ENCODE results near the gene EXOC2. TPM values are rescaled to one million over a fixed set of nuclear protein-coding genes. Genes with fewer than 3 reads are reported as not detected.
A peak's percentile ranks its signal among the peaks of the same experiment; 100 is the strongest.

EXOC2 gene, protein sequence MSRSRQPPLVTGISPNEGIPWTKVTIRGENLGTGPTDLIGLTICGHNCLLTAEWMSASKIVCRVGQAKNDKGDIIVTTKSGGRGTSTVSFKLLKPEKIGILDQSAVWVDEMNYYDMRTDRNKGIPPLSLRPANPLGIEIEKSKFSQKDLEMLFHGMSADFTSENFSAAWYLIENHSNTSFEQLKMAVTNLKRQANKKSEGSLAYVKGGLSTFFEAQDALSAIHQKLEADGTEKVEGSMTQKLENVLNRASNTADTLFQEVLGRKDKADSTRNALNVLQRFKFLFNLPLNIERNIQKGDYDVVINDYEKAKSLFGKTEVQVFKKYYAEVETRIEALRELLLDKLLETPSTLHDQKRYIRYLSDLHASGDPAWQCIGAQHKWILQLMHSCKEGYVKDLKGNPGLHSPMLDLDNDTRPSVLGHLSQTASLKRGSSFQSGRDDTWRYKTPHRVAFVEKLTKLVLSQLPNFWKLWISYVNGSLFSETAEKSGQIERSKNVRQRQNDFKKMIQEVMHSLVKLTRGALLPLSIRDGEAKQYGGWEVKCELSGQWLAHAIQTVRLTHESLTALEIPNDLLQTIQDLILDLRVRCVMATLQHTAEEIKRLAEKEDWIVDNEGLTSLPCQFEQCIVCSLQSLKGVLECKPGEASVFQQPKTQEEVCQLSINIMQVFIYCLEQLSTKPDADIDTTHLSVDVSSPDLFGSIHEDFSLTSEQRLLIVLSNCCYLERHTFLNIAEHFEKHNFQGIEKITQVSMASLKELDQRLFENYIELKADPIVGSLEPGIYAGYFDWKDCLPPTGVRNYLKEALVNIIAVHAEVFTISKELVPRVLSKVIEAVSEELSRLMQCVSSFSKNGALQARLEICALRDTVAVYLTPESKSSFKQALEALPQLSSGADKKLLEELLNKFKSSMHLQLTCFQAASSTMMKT
- 34.3 and 38.9 TPM in 2 replicates for total RNA-seq

DNA sequence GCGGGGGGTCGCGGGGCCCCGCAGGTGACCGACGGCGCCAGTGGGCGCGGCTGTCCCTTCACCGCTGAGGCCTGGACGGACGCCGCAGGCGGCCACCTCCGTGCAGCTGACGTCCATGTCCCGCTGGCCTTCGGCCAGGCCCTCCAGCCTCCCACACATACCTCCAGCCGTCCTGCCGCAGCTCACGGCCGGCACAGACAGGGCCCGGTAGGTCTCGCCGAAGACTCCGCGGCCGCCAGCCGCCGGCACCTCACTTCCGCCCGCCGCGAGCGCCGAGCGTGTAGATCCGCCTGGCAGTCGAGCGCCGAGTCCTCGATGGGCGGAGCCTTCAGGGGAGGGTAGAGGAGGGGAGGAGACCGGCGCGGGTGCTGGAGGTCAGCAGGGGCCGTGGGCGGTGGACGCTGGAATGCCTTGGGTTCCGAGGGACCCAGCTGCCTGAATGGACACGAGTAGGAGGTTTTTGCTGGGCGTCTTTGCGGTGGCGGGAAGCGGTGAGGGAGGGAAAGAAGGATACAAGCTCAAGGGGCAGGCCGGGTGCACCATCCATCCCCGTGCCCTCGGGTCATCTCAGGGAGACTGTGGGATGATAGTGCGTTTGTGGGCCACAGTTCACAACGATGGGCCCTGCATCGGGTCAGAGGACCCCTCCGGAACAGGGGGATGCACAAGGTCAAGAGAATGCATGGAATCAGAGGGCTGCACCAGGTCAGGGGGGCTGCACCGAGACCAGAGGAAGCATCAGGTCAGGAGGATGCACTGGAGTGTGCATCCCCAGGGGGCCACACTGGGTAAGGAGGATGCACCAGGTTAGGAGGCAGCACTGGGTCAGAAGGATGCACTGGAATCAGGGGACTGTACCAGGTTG lies at the start of gene EXOC2:
TSS of gene EXOC2 (minus strand) at position 282 of the 865 bp plus-strand sequence. CDS start 55,321 bp downstream, outside the sequence.
- peak; percentile 50 to 83 for DNase-seq (ENCODE audit: low read depth in 2 of 2)

DNA sequence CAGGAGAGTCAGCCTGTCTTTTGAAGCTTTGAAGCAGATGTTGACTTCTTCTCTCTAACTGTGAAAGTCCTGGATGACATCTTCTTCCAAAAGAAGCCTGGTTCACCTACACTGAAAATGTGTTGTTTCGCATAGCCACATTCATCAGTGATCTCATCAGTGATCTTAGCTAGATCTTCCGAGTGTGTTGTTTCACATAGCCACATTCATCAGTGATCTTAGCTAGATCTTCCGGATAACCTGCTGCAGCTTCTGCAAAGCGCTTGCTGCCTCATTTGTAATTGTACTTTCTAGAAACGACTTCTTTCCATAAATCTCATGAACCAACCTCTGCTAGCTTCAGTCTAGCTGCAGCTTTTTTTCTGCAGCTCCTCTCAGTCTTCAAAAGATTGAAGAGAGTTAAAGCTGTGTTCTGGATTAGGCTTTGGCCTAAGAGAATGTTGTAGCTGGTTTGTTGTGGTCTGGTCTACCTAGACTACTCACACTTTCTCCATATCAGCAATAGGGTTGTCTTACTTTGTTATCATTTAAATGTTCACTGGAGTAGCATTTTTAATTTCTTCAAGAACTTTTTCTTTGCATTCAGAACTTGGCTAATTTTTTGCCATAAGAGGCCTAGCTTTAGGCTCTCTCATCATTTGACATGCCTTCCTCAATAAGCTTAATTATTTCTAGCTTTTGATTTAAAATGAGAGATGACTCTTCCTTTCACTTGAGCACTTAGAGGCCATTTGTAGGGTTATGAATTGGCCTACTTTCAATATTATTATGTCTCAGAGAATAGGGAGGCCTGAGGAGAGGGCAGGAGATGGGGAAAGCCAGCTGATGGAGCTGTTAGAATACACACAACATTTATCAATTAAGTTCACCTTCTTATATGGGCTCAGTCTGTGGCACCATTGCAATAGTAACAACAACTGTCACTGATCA lies 48.7 kb upstream of the EXOC2 start:
- DNase-seq (ENCODE audit: low read depth in 2 of 2), result no peak

DNA sequence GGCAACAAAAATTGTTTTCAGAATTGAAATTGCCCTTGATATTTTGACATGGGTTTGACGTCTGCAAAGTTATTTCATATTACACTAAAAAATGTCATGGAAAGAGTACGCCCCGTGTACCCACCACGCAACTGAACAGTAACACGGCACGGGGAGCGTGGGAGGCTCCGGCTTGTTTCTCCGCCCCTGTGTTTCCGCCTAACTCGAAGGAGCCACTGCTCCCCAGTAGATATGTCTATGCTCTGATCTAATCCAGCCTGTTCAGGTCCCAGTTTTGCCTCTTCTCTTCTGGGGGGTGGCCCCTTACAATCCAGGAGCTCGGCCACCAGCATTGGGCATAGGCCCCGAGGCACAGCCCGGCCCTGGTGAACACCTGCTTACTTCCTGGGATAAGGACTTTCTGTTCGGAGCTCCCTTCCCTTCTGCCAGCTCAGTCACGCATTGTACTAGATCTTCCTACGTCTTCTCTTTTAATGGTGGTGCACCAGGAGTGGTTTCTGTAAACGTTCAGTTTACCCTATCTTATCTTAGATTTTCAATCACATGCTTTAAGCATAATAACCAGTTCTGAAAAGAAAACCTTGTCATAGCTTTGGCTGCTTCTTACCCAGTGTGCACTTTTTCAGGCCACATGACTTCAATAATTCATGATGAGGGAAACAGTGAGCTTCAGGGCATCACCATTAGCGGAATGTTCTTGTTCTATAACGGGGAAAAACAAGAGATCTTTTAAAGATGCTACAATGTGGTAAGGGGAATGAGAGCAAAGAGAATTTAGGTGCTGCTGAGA lies 43.9 kb upstream of the EXOC2 start:
- no peak for DNase-seq (ENCODE audit: low read depth in 2 of 2)

DNA sequence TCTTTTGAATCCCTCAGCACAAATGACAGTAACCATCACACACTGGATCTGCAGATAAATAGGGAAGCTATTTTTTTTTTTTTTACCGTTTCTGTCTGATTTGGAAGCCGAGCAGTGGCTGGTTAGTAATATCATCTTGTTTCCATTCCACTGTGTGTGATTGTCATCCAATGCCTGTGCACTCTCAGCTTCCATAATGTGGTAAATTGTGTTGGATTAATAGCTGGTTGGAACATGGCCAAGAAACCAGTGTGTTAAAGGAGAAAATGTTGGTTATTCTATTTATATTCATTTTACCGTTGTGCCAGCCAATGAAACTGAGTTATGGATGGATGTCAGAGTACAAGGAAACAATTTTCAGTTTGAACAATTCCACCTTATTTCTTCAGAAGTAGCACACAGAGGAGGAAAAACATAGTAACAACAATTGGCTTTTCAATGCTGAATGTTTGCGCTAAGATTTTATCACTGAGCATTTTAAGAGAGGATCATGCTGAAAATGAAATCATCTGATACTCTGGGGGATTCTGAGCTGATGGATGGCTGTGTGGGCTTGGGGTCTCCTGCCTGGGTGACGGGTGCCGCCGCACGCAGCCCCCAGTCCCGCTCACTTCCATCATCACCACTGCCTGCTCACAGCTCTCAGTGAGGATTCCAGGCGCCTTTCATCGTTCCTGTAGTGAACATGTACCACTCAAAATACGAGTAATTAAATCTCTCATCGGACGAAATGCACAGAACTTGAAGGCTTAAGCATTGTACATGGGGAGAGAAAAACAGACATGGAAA lies 40.7 kb upstream of the EXOC2 start:
- no peak for DNase-seq (ENCODE audit: low read depth in 2 of 2)

DNA sequence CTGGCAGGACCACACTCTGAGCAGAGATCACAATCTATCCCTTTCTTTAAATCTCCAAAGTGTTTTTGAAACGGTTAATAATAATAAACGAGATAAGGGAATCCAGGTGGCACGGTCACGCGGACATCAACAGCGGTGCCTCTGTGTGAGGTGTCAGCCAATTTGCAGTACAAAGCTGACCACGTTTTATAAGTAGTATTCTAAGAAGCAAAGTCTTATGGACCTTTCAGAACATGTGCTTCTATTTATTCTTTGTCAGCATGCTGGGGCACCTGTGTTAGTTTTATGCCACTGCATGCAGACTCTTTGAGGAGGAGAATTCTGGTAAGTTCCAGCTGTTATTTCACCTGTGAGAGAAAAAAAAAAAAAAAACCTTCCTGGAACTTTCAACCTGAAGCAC lies 39.0 kb upstream of the EXOC2 start:
- DNase-seq (ENCODE audit: low read depth in 2 of 2), result no peak

DNA sequence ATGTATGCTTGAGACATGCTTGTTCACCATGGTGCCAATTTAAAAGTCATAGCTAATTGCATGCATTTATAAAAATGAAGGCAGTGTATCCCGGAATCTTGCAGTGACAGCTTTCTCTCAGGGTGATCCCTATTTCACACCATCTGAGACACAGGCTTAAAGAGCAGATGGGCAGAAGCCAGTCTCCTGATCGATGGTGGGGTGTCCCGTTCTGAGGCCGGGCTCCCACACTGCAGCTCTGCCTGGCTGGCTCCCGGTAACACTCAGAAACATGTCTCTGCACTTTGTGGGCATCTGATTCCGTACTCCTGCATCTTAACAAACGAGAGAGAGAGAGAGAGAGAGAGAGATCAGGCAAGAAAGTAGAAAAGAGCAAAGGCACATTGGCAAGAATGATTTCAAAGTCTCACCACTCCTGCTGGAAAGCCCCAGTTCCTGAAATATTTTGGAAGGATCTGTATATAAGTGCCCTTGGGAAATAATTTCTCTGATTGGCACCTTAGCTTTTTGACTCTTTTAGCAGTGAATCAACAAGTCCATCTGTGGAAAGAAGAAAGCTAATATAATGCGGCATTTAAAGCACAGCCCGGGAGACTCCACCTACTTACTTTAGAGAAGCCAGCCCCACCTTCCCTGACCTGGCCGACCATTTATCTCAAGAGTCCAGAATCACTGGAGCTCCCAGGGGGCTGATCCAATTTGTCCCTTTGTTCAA lies 36.8 kb upstream of the EXOC2 start:
- DNase-seq (ENCODE audit: low read depth in 2 of 2), result no peak

DNA sequence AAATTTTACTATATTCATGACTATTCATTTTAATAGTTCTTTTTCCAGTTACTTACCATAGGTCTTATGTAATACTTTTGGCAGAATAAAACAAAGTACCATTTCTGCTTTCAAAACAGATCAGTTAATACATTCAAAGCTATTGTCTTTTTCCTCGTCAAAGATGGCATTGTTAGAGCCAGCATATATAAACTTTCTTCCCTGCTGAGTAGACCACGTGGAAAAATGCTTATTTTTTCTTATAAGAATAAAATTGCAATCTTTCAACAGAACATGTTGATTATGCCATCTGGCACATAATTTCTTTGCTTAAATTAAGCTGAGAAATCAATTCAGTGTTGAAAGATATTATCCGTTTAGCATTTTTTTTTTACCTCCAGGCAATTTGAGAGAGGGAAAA lies 34.9 kb upstream of the EXOC2 start:
- no peak for DNase-seq (ENCODE audit: low read depth in 2 of 2)

DNA sequence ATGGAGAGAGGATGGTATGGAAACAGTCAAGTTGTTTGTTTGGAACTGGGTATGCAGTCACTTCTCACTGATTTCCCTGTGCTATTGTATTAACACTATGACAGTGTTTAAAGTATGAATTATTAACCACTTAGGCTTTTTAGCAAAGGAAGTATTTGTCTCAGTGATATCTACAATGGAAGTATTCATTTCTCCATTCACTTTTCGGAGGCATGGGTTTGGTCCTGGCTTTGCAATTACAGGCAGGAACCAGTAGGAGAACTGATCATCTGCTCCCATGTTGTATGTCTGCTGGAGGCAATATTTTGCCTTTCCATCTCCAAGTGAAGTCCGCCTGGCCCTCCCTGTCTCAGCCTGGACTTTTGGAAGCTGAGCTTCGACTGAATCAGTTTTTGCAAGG lies 30.6 kb upstream of the EXOC2 start:
- DNase-seq (ENCODE audit: low read depth in 2 of 2), result no peak

DNA sequence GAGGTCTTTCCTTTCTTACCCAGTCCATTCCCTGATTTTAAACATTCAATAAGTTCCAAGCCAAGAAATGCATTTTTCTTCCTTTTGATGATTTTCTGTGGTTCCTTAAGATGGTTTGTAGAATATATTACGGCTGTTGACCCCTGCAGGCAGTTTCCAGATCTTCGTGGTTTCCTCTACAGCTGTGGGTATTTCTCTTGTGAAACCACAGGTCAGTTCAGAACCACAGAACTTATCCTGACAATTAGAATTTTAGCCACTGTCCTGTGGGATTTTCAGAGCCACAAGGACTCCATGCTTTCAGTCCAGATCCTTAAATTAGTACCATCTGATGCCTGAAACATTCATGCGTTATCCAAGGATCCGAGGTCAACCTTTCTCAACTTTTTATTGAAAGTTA lies 29.7 kb upstream of the EXOC2 start:
- no peak for DNase-seq (ENCODE audit: low read depth in 2 of 2)

DNA sequence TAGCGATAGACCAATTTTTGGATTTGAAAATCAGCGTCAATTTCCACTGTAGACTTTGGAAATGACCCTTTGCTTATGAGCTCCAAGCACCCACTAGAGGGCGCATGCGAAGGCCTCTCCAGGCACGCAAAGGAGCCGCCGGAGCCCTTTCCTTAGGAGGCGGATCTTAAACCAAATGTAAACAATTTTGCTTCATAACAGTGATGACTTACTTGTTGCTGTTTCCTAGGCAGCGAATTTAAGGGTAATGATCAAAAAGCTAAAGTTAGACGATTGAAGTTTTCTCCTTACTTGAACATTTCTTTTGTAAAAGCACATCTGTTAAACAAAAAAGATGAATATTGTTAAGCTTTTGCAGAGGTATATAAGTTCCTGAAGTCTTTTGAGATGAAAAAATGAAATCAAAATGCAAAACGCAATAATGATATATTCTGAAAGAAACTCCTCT lies 29.2 kb upstream of the EXOC2 start:
- peak; percentile 25 to 80 for DNase-seq (ENCODE audit: low read depth in 2 of 2)

DNA sequence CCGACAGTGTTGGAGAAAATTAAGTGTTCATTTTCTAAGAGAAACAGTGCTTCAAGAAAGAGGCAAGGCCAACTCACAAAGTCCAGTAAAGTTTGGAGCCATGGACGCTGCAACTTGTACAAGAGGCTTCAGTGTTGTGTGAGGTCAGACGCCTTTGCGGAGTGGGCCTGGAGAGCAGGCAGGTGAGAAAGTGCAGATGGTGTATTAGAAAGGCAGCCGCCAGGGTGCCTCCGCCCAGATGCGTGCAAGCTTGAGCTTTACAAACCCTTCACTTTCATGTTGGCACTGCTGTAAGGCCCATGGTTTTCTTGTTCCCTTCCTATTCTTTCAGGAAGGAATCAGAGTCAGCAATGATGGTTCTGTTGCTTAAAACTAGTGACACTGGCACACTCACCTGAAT lies 25.4 kb upstream of the EXOC2 start:
- DNase-seq (ENCODE audit: low read depth in 2 of 2), result no peak

DNA sequence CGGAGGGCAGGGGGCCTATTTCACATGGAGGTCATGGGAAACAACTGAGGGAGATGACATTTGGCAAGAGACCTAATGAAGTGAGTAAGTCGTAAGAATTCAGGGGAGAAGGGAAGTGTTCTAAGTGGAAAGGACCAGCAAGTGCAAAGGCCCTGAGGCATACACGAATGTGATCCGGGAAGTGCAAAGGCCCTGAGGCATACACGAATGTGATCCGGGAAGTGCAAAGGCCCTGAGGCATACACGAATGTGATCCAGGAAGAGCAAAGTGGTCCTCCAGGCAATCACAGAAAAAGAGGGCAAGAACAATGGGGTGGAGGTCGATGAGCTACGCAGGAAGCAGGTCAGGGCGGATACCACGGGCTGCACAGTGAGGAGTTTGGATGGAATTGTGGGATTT lies 24.2 kb upstream of the EXOC2 start:
- DNase-seq (ENCODE audit: low read depth in 2 of 2), result no peak

DNA sequence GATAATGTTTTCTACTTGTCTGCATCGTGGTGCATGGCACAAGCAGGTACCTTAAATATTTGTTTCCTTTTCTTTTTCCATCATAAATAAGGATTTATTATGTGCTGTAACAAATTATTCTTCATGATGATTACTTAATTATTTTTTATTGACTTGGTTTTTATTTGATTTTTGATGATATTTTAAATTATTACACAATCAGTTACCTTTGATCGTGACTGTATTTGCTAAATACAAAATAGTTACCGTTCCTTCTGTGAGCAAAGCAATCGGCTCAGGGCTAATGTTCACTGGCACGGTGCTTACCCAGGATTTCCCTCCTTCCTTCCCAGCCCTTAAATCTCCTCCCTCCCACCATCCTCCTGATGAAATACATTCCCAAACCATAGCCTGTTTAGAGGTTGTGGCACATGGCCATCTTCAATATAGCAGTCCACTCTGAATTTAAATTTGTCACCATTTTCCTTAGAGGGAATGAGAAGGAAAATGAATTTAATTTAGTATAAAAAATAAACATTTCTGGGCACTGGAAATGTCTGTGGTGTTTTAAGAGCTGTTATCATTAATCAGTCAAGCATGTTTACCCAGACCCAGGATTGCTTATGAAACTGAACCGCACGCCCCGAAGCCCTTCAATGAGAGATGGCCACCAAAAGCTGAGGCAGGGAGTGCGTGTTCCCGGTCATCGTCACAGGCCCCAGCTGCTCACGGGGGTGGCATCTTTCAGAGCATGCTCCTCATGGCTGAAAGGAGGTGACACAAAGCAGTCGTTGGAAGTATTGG lies 23.0 kb upstream of the EXOC2 start:
- no peak for DNase-seq (ENCODE audit: low read depth in 2 of 2)

DNA sequence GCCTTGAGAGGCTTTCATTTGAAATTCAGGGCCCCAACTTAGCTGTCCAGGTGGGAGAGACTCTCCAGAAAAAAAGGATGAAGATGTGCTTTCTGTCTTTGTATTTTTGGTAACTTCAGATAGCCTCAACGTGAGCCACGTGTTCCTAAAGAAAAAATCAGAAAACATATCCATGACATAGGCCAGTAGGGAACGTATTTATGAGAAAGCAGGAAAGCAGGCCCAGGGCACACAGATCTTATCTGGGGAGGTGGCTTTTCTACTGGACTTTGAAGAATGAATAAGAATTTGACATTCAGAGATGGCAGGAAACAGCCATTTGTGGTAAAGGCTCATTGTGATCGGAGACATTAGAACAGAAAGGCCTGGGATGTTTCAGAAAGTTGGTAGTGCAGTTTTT lies 21.2 kb upstream of the EXOC2 start:
- DNase-seq (ENCODE audit: low read depth in 2 of 2), result peak in 1 of 2 donors; percentile 38

DNA sequence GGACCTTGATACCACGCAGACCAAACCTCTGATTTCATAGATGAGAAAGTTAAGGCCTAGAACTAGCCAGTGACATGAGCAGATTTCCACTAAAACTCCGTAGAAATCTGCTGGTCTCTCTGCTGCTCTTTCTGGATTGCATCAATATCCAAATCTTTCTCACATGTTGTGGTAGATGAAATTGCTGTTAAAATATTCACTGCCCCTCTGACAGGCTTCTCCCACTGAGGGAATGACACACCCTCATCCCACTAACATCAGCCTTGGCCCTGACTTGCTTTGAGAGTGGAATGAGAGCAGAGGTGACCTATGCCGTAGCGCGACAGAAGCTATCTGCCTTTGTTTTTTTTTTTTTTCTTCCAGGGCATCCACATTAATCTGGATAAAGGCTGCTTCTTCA lies 20.4 kb upstream of the EXOC2 start:
- DNase-seq (ENCODE audit: low read depth in 2 of 2), result no peak

DNA sequence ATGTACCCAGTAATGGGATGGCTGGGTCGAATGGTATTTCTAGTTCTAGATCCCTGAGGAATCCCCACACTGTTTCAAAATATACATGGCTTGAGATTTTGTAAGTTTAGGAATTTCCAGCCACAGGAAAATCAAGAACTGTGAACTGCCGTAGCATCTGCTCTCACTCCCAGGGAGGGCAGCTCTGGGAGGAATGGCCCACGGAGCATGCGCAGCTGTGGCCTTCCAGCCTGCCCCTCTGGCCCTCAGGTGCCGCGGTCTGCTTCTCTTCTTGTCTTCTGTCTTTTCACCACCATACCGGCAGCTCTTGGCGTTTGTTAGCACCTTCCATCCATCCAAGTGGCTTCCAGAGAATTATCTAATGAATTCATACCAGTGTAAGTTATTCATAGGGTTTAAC lies 19.9 kb upstream of the EXOC2 start:
- DNase-seq (ENCODE audit: low read depth in 2 of 2), result no peak

DNA sequence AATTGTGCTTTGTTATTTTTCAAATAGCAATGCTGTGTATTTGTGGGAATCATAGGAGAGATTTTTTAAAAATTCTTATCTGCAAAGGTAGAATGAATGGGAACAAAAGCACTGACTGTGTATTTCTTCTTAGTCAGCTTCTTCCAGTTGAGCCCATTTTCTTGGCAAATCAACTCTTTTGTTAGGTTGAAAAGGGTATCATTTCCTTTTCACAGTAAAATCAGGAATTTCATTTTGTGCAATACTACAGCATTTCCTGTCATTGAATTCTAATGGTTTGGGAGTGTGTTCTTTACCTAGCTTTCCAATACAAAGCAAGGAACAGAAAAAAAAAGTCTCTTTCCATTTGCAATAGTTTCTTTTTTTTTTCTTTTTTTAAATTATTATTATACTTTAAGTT lies 19.0 kb upstream of the EXOC2 start:
- peak; percentile 78 to 82 for DNase-seq (ENCODE audit: low read depth in 2 of 2)

Data from dermis microvascular lymphatic vessel endothelial cell (primary cell).